ENCODE measurements around the gene ARHGAP10.

- TF ChIP-seq TAF1 (IDR thresholded peaks at IDR 0.05; ENCODE audit: low read depth, low read length): no peak
- no peak for TF ChIP-seq POLR2AphosphoS5 (IDR thresholded peaks at IDR 0.05; ENCODE audit: low read depth, low read length)
- TF ChIP-seq POLR2A (IDR thresholded peaks at IDR 0.05; ENCODE audit: low read depth, low read length): no peak
These were observed 148.6 kb downstream of the ARHGAP10 start for GRCh38 chr4:147880511-147880910.
